NCI-H2227 treated with DMSO at 0.1 percent for 48 hours (cell line): Measurements from ENCODE around the gene WWC2.
"Not testable (repeated sequence)": the region's sequence is repeated elsewhere in the genome, so short reads cannot be mapped to it uniquely, and the experiment has no call there.

Experiments
- DNase-seq: peaks from one replicate; lab custom pipeline; 2025; lab: John Stamatoyannopoulos, UW

Gene WWC2

GRCh38 chr4:183299464-183299863 lies 200.4 kb downstream of the WWC2 start:
- no peak for DNase-seq

DNA sequence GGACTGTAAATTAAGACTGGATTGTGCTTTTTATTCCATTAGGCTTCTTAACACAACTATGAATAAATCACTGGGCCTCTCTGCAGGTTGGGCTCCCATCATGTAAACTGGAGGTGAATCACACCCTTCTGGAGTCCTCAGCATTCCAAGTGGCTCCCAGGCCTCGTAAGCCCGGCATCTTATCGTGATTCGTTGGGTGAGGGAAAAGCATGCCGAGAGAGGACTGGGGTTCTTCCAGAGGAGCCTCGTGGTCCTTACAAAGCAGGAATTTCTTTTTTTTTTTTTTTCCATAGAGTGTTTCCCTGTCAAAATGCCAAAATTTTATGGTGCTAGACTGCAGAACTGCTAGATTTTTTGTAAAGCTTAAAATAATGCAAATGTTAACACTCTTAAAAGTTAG lies 201.0 kb downstream of the WWC2 start:
- no peak for DNase-seq

DNA sequence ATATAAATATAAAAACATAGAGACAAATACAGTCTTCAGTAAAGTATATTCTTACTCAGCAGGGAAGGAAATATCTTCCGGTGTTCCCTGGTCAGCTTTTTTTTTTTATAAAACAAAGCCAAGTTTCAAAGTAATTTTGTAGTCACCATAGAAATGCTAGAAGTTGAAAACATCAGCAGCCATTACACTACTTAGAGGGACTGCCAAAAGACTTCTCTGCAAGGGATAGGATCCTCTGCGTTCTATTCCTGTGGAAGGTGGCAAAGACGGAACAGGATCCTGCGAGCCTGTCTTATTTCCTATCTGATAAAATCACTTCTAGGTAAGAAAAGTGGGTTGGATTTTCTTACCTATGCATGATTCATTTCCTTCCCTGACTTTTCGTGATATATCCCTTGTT lies 201.6 kb downstream of the WWC2 start:
- no peak for DNase-seq

GRCh38 chr4:183303301-183303700 lies 204.2 kb downstream of the WWC2 start:
- DNase-seq, result no peak

DNA sequence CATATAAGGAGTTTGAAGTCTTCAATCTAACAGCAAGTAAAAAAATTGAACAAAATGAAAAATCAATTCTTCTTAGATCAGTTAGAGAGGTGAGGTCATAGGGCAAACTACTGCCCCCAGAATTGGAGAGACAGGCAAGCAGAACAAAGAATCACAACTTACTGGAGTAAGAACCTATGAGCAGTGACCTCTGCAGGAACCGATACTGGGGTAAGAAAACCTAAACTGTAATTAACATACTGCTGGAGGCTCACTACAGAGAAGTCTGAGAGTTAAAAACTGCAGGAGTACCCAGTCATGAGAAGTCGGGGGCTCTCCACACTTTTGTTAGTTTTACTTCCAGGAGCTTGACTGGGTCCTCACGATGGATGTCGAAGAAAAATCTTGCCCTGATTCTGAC lies 205.0 kb downstream of the WWC2 start:
- DNase-seq, result no peak

DNA sequence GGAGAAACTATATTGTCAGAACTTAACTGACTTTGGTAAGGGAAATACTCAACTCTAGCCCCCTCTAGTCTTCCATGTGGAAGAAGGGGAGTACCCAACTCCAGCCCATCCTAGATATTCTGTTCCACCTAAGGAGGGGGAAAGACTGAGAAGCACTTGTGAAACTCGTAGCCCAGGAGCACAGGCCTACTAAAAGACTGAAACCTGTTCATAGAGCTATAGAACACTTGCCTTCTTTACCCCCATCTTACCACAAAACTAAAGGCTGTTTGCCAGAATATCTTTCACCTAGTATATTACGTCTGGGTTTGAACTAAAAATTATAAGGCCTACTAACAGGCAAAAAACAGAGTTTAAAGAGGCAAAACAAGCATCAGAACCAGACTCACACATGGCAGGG lies 205.5 kb downstream of the WWC2 start:
- no peak for DNase-seq

DNA sequence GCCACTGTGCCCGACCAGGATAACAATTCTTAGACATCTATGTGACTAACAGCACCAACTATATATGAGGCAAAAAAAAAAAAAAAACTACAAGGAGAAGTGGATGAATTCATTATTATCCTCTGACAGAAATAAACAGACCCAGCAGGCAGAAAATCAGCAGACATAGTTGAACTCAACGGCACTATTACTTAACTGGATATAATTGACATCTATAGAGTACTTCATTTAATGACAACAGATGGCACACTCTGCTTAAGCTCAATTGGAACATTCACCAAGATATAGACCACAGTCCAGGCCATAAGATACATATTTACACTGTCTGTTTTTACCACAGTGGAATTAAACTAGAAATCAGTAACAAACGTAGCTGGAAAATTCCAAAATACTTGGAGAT lies 207.8 kb downstream of the WWC2 start:
- peak; percentile 60 for DNase-seq

DNA sequence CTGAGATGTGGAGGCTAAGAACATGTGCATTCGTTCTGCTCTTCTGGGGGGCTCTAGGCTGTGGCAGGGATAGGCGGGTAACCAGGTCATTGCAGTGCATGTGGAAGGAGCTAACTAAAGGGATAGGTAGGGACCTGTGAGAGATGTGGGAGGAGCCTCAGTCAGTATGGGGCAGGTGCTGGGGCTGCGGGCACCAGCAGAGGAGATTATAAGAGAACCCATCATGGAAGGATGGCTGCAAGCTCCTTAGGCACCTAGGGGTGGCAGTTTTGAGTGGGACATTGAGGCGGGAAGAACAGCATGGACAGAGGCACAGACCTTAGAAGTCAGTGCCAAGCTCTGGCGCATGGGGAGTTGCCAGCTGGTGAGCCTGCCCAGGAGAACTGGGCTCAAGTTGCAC lies 213.8 kb downstream of the WWC2 start:
- no peak for DNase-seq

DNA sequence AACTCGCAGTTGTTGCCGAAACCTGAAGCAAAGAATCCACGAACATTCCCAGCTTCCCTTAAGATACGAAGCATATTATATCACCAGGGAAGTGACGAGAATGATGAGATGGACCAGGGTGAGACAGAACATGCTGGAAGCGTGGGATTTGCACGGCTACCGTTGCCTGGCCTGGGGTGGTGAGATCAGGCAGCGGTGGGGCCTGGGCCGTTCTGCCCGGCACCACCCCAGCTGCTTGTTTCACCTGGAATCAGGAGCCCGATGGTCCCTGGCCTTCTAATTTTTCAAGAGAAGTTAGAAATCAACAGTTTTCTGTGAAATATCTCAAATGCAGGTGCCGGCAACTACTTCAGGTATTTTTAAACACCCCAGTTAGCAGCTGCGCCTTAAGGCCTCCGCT lies 215.3 kb downstream of the WWC2 start:
- no peak for DNase-seq

GRCh38 chr4:183314806-183315205 lies 215.7 kb downstream of the WWC2 start:
- no peak for DNase-seq

DNA sequence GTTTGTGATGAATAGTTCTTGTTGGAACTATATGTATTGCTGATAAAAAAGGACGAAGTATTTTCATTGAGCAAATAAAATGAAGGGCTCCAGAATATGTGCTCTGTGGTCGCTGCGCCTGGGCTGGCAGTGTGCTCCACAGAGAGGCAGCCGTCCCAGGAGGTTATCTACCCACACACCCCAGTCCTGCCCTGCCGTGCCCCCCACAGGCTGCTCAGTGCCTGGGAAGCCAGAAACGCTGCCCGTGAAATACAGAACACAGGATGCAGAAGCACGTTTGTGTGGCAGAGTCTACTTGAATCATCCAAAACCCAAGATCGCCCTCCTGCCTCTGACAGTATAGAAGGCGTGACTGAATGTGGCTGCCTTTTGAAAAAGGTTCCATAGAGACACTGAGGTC lies 219.6 kb downstream of the WWC2 start:
- no peak for DNase-seq

DNA sequence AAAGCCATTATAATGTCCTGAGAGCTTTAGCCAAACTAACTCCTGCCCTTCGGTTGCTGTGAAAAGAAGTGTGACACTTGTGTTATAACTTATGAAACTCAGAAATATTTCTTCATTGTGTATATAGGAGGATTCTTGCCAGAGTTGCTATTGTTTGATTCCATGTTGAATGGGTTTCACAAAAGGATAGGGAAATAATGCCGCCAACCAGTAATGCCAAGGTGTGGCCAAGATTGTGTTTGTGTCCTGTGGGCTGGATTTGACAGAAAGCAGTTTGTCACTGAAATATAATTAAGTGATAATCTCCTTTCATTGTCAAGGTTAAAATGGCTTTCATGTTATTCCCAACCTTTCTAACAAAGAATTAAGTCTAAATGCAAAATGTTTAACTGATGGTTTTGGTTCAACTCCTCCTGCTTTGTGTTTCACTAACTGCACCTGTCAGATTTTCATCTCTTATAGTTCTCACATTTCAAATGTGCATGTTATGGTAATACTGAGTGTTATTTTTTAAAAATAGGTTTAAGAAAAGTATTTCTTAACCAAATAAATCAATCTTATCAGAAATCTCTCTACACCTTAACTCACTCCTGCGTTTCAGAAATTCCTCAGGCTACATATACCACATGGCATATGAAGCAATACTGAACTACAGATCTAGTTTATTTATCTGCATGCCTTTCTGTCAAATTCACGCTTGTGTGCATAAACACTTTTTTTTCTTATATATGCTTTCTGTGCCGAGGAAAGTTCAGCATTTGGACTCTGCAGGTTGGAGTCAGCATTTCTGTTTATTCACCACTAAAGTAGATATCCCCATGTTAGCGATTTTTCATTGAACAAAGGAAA lies 221.4 kb downstream of the WWC2 start, which contains the start of gene CLDN22:
Gene CLDN22, minus strand, starts transcription at position 66 of the 849 bp plus-strand sequence. Its CDS starts 58 bp downstream, at position 8.
- DNase-seq, result no peak

GRCh38 chr4:183321079-183321478 lies 222.0 kb downstream of the WWC2 start:
- no peak for DNase-seq

DNA sequence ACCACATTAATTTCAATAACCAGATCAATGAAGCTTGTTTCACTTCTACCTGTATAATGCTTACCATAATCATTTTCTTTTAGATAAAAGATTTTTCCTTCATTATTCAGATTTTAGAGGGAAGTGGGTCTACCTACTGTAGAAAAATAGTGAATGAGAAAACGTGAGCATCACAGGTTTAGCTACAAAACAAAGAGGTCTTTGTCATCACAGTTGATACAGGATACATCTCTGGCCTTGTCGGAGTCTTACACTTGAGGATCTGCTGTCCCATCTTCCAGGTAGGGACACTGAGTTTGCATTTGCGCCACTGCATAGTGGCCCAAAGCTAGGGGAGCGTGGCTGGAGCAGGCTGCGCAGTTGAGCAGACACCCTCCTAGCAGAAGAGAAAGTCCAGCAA lies 222.5 kb downstream of the WWC2 start:
- no peak for DNase-seq

GRCh38 chr4:183322326-183322725 lies 223.3 kb downstream of the WWC2 start, which contains the start of gene CLDN24:
Gene CLDN24, minus strand, starts transcription at chr4:183322426. Its CDS starts 0 bp downstream, at chr4:183322426.
- no peak for DNase-seq

- DNase-seq, result no peak
Measured at GRCh38 chr4:183323295-183323694, 224.2 kb downstream of the WWC2 start.

DNA sequence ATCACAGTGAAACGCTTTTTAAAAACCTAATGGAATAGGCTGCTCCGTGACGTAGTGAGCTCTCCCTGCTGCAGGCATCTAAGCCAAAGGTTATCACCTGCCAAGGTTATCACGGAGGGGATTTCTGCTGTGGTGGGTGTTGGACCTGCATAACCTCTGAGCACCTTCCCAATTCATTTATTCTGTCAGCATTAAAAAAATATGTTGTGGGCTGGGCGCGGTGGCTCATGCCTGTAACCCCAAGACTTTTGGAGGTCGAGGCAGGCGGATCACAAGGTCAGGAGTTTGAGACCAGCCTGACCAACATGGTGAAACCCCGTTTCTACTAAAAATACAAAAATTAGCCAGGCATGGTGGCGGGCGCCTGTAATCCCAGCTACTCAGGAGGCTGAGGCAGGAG lies 225.0 kb downstream of the WWC2 start:
- DNase-seq, result not testable (repeated sequence)

DNA sequence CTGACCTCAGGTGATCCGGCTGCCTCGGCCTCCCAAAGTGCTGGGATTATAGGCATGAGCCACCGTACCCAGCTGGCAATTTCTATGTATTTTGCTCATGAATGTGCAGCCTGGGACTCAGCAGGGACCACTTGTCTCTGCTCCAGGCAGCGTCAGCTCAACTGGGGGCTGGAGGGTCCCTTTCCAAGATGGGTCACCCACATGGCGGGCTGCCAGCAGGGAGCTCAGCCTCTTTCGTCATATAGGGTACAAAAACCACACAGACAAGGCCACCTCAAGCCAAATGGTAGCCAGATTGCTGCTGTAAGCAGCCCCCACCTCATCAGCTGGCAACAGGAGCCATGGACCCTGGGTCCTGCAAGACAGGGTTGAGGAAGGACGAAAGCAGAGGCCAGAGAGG lies 225.6 kb downstream of the WWC2 start:
- DNase-seq, result no peak

DNA sequence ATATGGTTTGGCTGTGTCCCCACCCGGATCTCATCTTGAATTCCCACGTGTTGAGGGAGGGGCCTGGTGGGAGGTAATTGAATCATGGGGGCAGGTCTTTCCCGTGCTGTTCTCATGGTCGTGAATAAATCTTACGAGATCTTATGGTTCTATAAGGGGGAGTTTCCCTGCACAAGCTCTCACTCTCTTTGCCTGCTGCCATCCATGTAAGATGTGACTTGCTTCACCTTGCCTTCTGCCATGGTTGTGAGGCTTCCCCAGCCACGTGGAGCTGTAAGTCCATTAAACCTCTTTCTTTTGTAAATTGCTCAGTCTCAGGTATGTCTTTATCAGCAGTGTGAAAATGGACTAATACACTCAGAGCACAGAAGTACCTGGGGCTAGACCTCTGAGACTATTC lies 227.3 kb downstream of the WWC2 start:
- not testable (repeated sequence) for DNase-seq

DNA sequence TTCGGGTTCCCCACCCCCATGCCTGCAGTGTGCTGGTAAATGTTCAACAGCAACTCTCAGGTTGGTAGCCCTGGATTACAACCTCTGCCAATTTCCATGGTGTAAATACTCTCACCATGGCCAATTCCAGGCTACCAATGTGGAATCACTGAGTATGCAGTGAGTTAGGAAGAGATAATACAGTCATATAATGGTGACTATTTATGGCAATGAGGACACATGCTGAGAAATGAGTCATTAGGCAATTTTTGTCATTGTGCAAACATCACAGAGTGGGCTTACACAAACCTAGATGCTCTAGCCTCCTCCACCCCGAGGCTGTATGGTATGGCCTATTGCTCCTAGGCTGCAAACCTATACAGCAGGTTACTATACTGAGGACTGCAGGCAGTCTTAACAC lies 227.8 kb downstream of the WWC2 start:
- DNase-seq, result no peak

- DNase-seq, result no peak
Measured at GRCh38 chr4:183327827-183328226, 228.8 kb downstream of the WWC2 start.

DNA sequence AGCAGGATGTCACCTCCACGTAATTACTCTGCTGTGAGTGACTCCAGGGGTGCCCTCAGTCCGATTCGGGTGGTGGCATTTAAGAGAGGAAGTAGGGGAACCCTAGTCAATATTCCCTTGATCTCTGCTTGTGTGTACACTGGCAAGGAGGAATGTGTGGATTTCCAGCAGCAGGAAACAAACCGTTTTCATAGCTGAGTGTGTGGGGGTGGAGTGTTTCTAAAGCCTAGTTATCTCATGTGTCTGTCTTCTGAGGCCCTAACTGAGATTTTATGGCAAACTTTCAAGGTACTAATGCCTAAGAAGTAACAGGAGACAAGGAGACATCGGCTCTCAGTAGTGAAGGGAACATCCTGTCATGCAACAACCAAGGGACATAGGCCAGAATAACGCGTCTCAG lies 229.8 kb downstream of the WWC2 start:
- DNase-seq, result no peak

DNA sequence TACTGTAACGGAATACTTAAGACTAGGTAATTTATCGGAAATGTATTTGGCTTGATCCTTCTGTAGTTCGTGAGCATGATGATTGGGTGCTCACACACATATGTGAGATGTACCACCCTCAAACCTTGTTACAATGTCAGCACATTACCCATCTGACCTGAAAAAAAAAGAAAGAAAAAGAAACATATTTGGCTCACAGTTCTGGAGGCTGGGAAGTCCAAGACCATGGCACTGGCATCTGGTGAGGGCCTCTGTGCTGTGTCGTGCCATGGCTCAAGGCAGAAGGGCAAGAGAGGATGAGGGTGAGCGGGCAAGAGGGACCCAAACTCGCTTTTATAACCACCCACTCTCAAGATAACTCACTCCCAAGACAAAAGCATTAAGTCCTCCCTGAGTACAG lies 230.2 kb downstream of the WWC2 start:
- DNase-seq, result no peak
